ENCODE measurements around the gene RRP12. TPM values are rescaled to one million over a fixed set of nuclear protein-coding genes. Genes with fewer than 3 reads are reported as not detected.
"Not testable (repeated sequence)": the region's sequence is repeated elsewhere in the genome, so short reads cannot be mapped to it uniquely, and the experiment has no call there.

The RRP12 gene
- total and polyA plus RNA-seq, 12 donors = 11.1 to 46.6 (median 22.3) TPM

DNA sequence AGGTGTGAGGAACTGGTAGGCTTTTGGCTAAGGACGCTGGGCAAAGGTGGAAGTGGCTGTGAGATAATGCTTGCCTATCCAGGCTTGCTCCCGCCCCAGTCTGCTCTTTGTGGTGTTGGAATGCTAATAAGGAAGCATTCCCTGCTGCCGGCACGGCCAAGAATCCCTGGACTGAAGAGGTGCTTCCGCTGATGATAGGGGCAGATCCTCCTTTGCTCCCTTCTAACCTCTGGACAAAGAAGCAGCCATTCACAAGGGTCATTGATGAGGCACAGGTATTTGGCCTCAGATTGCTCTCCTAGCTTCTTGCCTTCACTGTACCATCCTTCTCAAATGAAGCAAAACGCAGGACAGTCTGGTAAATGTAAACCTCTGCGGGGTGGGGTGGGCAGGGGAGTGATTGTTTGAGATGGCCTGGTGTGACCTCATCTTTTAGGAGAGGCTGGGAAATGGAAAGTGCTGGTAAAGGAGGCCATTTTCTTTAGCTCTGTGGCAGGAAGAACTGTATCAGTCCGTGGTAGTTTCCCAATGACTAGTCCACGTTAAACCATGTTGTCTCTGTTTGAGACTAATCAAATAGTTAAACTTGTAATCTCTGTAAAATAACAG is 26.5 kb upstream of the RRP12 start:
- H3K27ac ChIP-seq = peak overlapping the region in 9 of 10 donors; percentile 26 to 94 (median 92)
- WGBS, 2 donors = 10% methylated on average over 9 of the region's 9 CpGs
- TF ChIP-seq, protein P1, sequence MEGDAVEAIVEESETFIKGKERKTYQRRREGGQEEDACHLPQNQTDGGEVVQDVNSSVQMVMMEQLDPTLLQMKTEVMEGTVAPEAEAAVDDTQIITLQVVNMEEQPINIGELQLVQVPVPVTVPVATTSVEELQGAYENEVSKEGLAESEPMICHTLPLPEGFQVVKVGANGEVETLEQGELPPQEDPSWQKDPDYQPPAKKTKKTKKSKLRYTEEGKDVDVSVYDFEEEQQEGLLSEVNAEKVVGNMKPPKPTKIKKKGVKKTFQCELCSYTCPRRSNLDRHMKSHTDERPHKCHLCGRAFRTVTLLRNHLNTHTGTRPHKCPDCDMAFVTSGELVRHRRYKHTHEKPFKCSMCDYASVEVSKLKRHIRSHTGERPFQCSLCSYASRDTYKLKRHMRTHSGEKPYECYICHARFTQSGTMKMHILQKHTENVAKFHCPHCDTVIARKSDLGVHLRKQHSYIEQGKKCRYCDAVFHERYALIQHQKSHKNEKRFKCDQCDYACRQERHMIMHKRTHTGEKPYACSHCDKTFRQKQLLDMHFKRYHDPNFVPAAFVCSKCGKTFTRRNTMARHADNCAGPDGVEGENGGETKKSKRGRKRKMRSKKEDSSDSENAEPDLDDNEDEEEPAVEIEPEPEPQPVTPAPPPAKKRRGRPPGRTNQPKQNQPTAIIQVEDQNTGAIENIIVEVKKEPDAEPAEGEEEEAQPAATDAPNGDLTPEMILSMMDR (IDR thresholded peaks at IDR 0.05) = no peak
- H3K4me1 ChIP-seq = peaks cover 0 to 61% (median 30%) of the 10 kb centered on the region in 9 donors
- H3K9me3 ChIP-seq = no peaks in the 10 kb centered on the region
- ATAC-seq (peak in 2 of 8 donors; percentile 7 to 26), DNase-seq (no peak)
- intact Hi-C loops (cut with DNase I) = loop anchor here in 1 of 10 donors (10.0 kb wide), 1 partner anchor 207 kb away; the partner anchor contains the start of gene MORN4
- no peaks in the 10 kb centered on the region for H3K27me3 ChIP-seq
- peak overlapping the region in 9 of 10 donors; percentile 59 to 95 (median 86) for H3K4me3 ChIP-seq
- H3K36me3 ChIP-seq = peaks cover 0 to 54% (median 18%) of the 10 kb centered on the region in 9 donors

DNA sequence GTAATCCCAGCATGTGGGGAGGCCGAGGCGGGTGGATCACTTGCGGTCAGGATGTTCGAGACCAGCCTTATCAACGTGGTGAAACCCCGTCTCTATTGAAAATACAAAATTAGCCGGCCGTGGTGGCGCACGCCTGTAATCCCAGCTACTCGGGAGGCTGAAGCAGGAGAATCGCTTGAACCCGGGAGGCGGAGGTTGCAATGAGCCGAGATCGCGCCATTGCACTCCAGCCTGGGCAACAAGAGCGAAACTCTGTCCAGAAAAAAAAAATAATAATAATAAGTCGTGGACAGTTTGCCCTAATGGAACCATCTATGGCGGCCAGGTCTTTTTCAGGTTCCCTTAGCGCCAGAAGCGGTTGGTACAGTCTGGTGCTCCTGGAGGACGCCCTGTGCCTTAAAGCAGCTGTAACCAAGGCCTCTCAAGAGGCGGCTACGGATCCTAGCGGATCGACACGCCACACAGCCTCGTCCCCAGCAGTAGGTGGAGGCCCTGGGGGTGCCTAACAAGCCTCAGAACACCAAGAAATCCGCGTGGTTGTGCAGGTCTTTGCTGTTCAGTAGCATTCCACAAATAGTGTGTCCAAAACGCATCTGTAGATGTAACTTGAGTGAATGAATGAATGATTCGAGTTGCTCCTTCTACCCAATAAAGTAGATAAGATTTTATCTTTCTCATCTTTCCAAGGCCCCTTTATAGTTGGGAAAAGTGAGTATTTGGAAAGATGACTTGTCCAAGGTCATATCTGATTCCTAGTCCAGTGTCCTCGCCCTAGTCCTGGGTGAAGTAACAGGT is 25.8 kb upstream of the RRP12 start:
- WGBS, 2 donors = 9 to 10% methylated on average over 34 of the region's 34 CpGs
- Histone ChIP-seq H3K27me3 (no peaks in the 10 kb centered on the region), H3K36me3 (peaks cover 0 to 53% (median 15%) of the 10 kb centered on the region in 9 donors), H3K27ac (peak overlapping the region; percentile 79 to 95 (median 92)), H3K4me1 (peaks cover 0 to 68% (median 30%) of the 10 kb centered on the region in 9 donors), H3K4me3 (peak overlapping the region; percentile 59 to 95 (median 86)), H3K9me3 (no peaks in the 10 kb centered on the region)
- TF ChIP-seq, protein P1 (IDR thresholded peaks at IDR 0.05) = no peak
- DNase-seq (no peak), ATAC-seq (peak in 1 of 8 donors; percentile 2)
- intact Hi-C loops (cut with DNase I) = loop anchor here in 1 of 10 donors (10.0 kb wide), 1 partner anchor 208 kb away; the partner anchor contains the start of gene MORN4

DNA sequence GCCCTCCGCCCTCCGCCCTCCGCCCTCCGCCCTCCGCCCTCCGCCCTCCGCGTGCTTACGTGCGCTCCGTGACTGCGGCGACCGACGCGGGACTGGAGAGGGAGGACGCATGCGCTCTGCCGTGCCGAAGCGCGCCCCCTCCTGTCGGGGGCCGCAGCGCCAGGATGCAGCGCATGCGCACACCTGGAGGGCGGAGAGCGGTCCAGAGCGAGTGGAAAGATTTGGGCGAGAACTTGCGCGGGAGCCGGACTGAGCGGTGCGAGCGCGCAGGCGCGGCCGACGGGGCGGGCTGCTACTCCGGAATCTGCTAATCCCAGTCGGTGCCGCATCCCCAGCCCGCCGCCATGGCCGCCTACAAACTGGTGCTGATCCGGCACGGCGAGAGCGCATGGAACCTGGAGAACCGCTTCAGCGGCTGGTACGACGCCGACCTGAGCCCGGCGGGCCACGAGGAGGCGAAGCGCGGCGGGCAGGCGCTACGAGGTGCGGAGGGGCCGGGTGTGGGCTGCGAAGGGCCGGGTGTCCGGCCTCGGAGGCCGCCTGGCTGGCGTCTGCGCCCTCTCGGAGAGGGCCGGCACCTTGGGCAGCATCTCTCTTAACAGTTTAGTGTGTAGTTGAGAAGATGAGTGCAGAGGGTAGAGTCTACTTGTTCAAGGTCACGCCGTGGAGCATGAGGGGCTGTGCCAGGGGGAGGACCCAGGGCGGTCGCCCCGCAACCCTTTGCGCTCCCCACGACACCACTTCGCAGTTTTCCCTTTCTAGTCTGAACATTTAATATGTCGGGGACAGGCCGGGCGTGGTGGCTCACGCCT is 25.0 kb upstream of the RRP12 start, which contains the start of gene PGAM1:
TSS of gene PGAM1 (plus strand) at position 228 of the 812 bp plus-strand sequence. CDS start at position 345, 117 bp downstream.
- peak within 1 kb of the TSS; percentile 59 to 95 (median 86) for H3K4me3 ChIP-seq
- DNase-seq (peak; percentile 96 to 97), ATAC-seq (peak; percentile 97 to 99 (median 97))
- H3K4me1 ChIP-seq = peaks cover 0 to 71% (median 30%) of the 10 kb centered on the region in 9 donors
- TF ChIP-seq, protein P1 (IDR thresholded peaks at IDR 0.05) = peak; percentile 27 to 81 (median 68)
- WGBS, 2 donors = 0 to 2% methylated on average over 75 to 84 of the region's 90 CpGs
- H3K9me3 ChIP-seq = no peaks in the 10 kb centered on the region
- H3K36me3 ChIP-seq = peaks cover 0 to 47% (median 7%) of the 10 kb centered on the region in 9 donors
- peak within 1 kb of the TSS; percentile 79 to 95 (median 92) for H3K27ac ChIP-seq
- intact Hi-C loops (cut with DNase I) = loop anchor here in 1 of 10 donors (10.0 kb wide), 1 partner anchor 209 kb away; the partner anchor contains the start of gene MORN4
- no peaks in the 10 kb centered on the region for H3K27me3 ChIP-seq

DNA sequence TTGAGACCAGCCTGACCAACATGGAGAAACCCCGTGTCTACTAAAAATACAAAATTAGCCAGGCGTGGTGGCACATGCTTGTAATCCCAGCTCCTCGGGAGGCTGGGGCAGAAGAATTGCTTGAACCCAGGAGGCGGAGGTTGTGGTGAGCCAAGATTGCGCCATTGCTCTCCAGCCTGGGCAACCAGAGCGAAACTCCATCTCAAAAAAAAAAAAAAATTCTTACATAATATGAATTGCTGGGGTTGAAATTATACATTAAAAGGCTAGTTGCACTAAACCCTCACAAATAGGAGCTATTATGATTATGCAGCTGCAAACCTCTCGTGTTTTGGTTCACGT is 22.6 kb upstream of the RRP12 start:
- 84 to 87% methylated on average over 8 of the region's 8 CpGs for whole genome bisulfite sequencing, 2 donors
- Histone ChIP-seq H3K4me1 (peaks cover 0 to 66% (median 28%) of the 10 kb centered on the region in 9 donors), H3K36me3 (peaks cover 0 to 22% (median 0%) of the 10 kb centered on the region in 9 donors), H3K27ac (peak overlapping the region in 1 of 10 donors; percentile 94)
- H3K9me3 ChIP-seq, H3K27me3 ChIP-seq, H3K4me3 ChIP-seq, DNase-seq, ATAC-seq: not testable (repeated sequence)
- intact Hi-C loops (cut with DNase I) = loop anchor here in 1 of 10 donors (10.0 kb wide), 1 partner anchor 211 kb away; the partner anchor contains the start of gene MORN4

Measured in heart right ventricle (tissue), 16 donors.